WTC11 (cell line): Measurements from ENCODE around the gene C19orf44. TPM values are rescaled to one million over a fixed set of nuclear protein-coding genes. Genes with fewer than 3 reads are reported as not detected.

Source experiments
- ATAC-seq: fragments of 200-7000 bp; cut with Tn5 transposase; 2 replicates; pipeline ENCODE4 v1.10.0; 2021; ENCODE audit warnings: mild to moderate bottlenecking, moderate library complexity
- CTCF ChIA-PET: fragments of 300-600 bp; sonication (Branson Sonifier 250); formaldehyde crosslinking; loops from one replicate; lab custom pipeline; 2021; ENCODE audit warnings: antibody characterized with exemption; lab: Charles Lee
- POLR2A ChIA-PET: fragments of 350-600 bp; sonication (Branson Sonifier 250); formaldehyde crosslinking; loops from one replicate; lab custom pipeline; 2021; ENCODE audit warnings: antibody characterized with exemption; lab: Charles Lee
- DNase-seq: peaks from one replicate; pipeline ENCODE4 v3.0.0; 2021; ENCODE audit warnings: low spot score
- H3K27ac Mint-ChIP-seq: 2 replicates; pipeline ENCODE4 v1.8.0; 2021; ENCODE audit warnings: mixed read lengths
- H3K27me3 Mint-ChIP-seq: 2 replicates; pipeline ENCODE4 v1.8.0; 2021; ENCODE audit warnings: low read depth, mild to moderate bottlenecking, moderate library complexity, mixed read lengths
- H3K36me3 Mint-ChIP-seq: 2 replicates; pipeline ENCODE4 v1.8.0; 2021; ENCODE audit warnings: mixed read lengths
- H3K4me1 Mint-ChIP-seq: 2 replicates; pipeline ENCODE4 v1.8.0; 2022; ENCODE audit warnings: mixed read lengths
- H3K4me3 Mint-ChIP-seq: 2 replicates; pipeline ENCODE4 v1.8.0; 2021; ENCODE audit warnings: mild to moderate bottlenecking, moderate library complexity, mixed read lengths
- H3K9me3 Mint-ChIP-seq: 2 replicates; pipeline ENCODE4 v1.8.0; 2021; ENCODE audit warnings: mixed read lengths
- AR ChIP-seq: fragments of 250-450 bp; sonication (Bioruptor Pico); IDR thresholded peaks from 2 replicates; pipeline ENCODE4 v1.9.0; 2021; ENCODE audit warnings: mild to moderate bottlenecking
- ATF2 ChIP-seq: sonication (generic); formaldehyde crosslinking; IDR thresholded peaks from 2 replicates; pipeline ENCODE4 v1.8.1; 2022; ENCODE audit warnings: low read depth, missing genetic modification reagents, borderline replicate concordance
- CDX4 ChIP-seq: fragments of 250-450 bp; sonication (Bioruptor Pico); IDR thresholded peaks from 2 replicates; pipeline ENCODE4 v1.9.0; 2021; ENCODE audit warnings: moderate library complexity, mild to moderate bottlenecking, inconsistent platforms, borderline replicate concordance
- CTCF ChIP-seq: fragments of 200-600 bp; IDR thresholded peaks from 2 replicates; pipeline ENCODE4 v1.8.0; 2022; ENCODE audit warnings: antibody characterized with exemption
- ELF4 ChIP-seq: sonication (generic); formaldehyde crosslinking; IDR thresholded peaks from 2 replicates; pipeline ENCODE4 v1.8.1; 2022; ENCODE audit warnings: low read depth, mild to moderate bottlenecking, moderate library complexity, missing genetic modification reagents
- GTF2I ChIP-seq: fragments of 250-450 bp; sonication (Bioruptor Pico); conservative IDR thresholded peaks from 2 replicates; pipeline ENCODE4 v1.4.0; 2021; ENCODE audit warnings: mild to moderate bottlenecking
- NFE2L1 ChIP-seq: sonication (generic); formaldehyde crosslinking; IDR thresholded peaks from 2 replicates; pipeline ENCODE4 v1.8.1; 2023; ENCODE audit warnings: missing genetic modification reagents
- NR2C2 ChIP-seq: sonication (generic); formaldehyde crosslinking; IDR thresholded peaks from 2 replicates; pipeline ENCODE4 v1.8.0; 2022; ENCODE audit warnings: mild to moderate bottlenecking, missing genetic modification reagents
- PREB ChIP-seq: sonication (generic); formaldehyde crosslinking; IDR thresholded peaks from 2 replicates; pipeline ENCODE4 v1.8.1; 2022; ENCODE audit warnings: mild to moderate bottlenecking, missing genetic modification reagents, moderate library complexity, borderline replicate concordance
- SMAD3 ChIP-seq: sonication (generic); formaldehyde crosslinking; IDR thresholded peaks from 2 replicates; pipeline ENCODE4 v1.8.0; 2022; ENCODE audit warnings: missing genetic modification reagents, mild to moderate bottlenecking, borderline replicate concordance
- SOX15 ChIP-seq: fragments of 250-450 bp; sonication (Bioruptor Pico); IDR thresholded peaks from 2 replicates; pipeline ENCODE4 v1.9.0; 2021; ENCODE audit warnings: mild to moderate bottlenecking
- STAT6 ChIP-seq: sonication (generic); formaldehyde crosslinking; conservative IDR thresholded peaks from 2 replicates; pipeline ENCODE4 v1.8.1; 2023; ENCODE audit warnings: mild to moderate bottlenecking, low read depth, missing genetic modification reagents, moderate library complexity
- TP53 ChIP-seq: sonication (generic); formaldehyde crosslinking; IDR thresholded peaks from 2 replicates; pipeline ENCODE4 v1.8.1; 2023; ENCODE audit warnings: mild to moderate bottlenecking, missing genetic modification reagents
- ZNF281 ChIP-seq: sonication (generic); formaldehyde crosslinking; IDR thresholded peaks from 2 replicates; pipeline ENCODE4 v1.8.0; 2023; ENCODE audit warnings: mild to moderate bottlenecking, missing genetic modification reagents
- ZNF423 ChIP-seq: fragments of 250-450 bp; sonication (Bioruptor Pico); IDR thresholded peaks from 2 replicates; pipeline ENCODE4 v2.1.2; 2022; ENCODE audit warnings: mild to moderate bottlenecking, moderate library complexity
- ZNF512 ChIP-seq: sonication (generic); formaldehyde crosslinking; IDR thresholded peaks from 2 replicates; pipeline ENCODE4 v1.8.1; 2022; ENCODE audit warnings: missing genetic modification reagents, borderline replicate concordance
- total RNA-seq: library from RNA; stranded (reverse); gene quantifications from 3 replicates; pipeline ENCODE4 v1.2.3, GENCODE V29; 2021

C19orf44 gene
- total RNA-seq, 1 experiment from 2014 or later = 4.1 TPM

- no peak overlapping the region for H3K27ac Mint-ChIP-seq
- TF ChIP-seq GTF2I (CRISPR knock-in tag) (no peak), NFE2L1 (no peak), CDX4 (no peak), ZNF423 (no peak), SMAD3 (no peak), STAT6 (CRISPR knock-in tag) (no peak), ZNF512 (CRISPR knock-in tag) (no peak), AR (no peak), ATF2 (no peak), PREB (CRISPR knock-in tag) (no peak), ELF4 (CRISPR knock-in tag) (no peak), CTCF (no peak)
- ATAC-seq (no peak), DNase-seq (no peak)
- no peaks in the 10 kb centered on the region for H3K4me1 Mint-ChIP-seq
- CTCF ChIA-PET = no interaction called here
- POLR2A ChIA-PET = no interaction called here
- no peaks in the 10 kb centered on the region for H3K27me3 Mint-ChIP-seq
- no peak overlapping the region for H3K4me3 Mint-ChIP-seq
- peaks cover 55% of the 10 kb centered on the region for H3K36me3 Mint-ChIP-seq
- no peaks in the 10 kb centered on the region for H3K9me3 Mint-ChIP-seq
Measured at GRCh38 chr19:16562608-16563025, 66.4 kb downstream of the C19orf44 start.

- POLR2A ChIA-PET = no interaction called here
- peaks cover 56% of the 10 kb centered on the region for H3K36me3 Mint-ChIP-seq
- CTCF ChIA-PET = no interaction called here
- no peaks in the 10 kb centered on the region for H3K27me3 Mint-ChIP-seq
- H3K9me3 Mint-ChIP-seq = no peaks in the 10 kb centered on the region
- DNase-seq (no peak), ATAC-seq (no peak)
- H3K4me1 Mint-ChIP-seq = no peaks in the 10 kb centered on the region
- no peak overlapping the region for H3K27ac Mint-ChIP-seq
- H3K4me3 Mint-ChIP-seq = no peak overlapping the region
- TF ChIP-seq SOX15 (CRISPR knock-in tag) (no peak), NR2C2 (CRISPR knock-in tag) (no peak), PREB (CRISPR knock-in tag) (no peak), TP53 (CRISPR knock-in tag) (no peak), GTF2I (CRISPR knock-in tag) (no peak), ZNF281 (CRISPR knock-in tag) (no peak)
Measured at GRCh38 chr19:16564842-16565241, 68.6 kb downstream of the C19orf44 start.
